C4-2B (cell line): ENCODE data around the gene C10orf95.

Experiments
- ZFX ChIP-seq: fragments of 450-650 bp; IDR thresholded peaks from 2 replicates; pipeline ENCODE4 v1.6.1; 2017
- TF ChIP-seq, protein P1 (sequence below): fragments of 450-650 bp; conservative IDR thresholded peaks from 2 replicates; pipeline ENCODE4 v1.5.1; 2017; ENCODE audit warnings: mild to moderate bottlenecking

DNA sequence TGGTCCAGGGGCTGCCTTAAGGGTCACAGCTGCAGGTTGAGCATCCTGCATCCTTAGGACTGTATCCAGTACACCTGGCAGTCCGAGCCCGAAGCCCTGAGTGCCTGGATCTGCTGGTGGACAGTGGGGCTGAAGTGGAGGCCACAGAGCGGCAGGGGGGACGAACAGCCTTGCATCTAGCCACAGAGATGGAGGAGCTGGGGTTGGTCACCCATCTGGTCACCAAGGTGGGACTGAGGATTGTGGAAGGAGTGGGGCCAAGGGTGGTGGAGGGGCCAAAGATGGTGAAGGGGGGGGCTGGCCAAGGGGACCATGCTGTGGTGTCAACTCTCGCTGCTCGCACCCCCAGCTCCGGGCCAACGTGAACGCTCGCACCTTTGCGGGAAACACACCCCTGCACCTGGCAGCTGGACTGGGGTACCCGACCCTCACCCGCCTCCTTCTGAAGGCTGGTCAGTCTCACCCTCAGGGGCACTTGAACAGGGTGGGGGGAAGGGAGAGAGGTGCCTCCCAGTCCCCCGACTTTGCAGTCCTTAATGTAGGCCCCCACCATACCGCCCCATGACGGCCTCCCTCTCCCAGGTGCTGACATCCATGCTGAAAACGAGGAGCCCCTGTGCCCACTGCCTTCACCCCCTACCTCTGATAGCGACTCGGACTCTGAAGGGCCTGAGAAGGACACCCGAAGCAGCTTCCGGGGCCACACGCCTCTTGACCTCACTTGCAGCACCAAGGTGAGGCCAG, 50.6 kb downstream of the C10orf95 start:
- TF ChIP-seq, protein P1, sequence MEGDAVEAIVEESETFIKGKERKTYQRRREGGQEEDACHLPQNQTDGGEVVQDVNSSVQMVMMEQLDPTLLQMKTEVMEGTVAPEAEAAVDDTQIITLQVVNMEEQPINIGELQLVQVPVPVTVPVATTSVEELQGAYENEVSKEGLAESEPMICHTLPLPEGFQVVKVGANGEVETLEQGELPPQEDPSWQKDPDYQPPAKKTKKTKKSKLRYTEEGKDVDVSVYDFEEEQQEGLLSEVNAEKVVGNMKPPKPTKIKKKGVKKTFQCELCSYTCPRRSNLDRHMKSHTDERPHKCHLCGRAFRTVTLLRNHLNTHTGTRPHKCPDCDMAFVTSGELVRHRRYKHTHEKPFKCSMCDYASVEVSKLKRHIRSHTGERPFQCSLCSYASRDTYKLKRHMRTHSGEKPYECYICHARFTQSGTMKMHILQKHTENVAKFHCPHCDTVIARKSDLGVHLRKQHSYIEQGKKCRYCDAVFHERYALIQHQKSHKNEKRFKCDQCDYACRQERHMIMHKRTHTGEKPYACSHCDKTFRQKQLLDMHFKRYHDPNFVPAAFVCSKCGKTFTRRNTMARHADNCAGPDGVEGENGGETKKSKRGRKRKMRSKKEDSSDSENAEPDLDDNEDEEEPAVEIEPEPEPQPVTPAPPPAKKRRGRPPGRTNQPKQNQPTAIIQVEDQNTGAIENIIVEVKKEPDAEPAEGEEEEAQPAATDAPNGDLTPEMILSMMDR = no peak
- TF ChIP-seq ZFX = no peak
